SK-N-SH (cell line): ENCODE measurements around the gene PLCL2. TPM values are rescaled to one million over a fixed set of nuclear protein-coding genes. Genes with fewer than 3 reads are reported as not detected.

Experiments
- CTCF ChIA-PET: fragments of 300-600, 350-600 bp; formaldehyde crosslinking; extraction: SDS; loops from one replicate; lab custom pipeline; 2021; lab: Yijun Ruan, JAX
- POLR2A ChIA-PET: fragments of 350-600 bp; sonication (Branson Sonifier 250); formaldehyde crosslinking; extraction: SDS; loops from one replicate; lab custom pipeline; 2020; ENCODE audit warnings: antibody characterized with exemption, inconsistent platforms; lab: Yijun Ruan, JAX
- DNase-seq: peaks from one replicate; pipeline ENCODE4 v3.0.0; 2012
- H2AFZ ChIP-seq: fragments of 200-600 bp; sonication (generic); 2 replicates; pipeline ENCODE4 v1.8.1; 2016; ENCODE audit warnings: antibody characterized with exemption, mild to moderate bottlenecking, low read depth
- H3F3A ChIP-seq: fragments of 200-600 bp; sonication (generic); replicated peaks from 2 replicates; pipeline ENCODE3; 2016; ENCODE audit warnings: antibody characterized with exemption, mild to moderate bottlenecking; ENCODE audit not compliant: insufficient read depth
- H3K27ac ChIP-seq, 2 experiments: fragments of 200-500 bp in 1 of 2; fragments of 200-600 bp in 1 of 2; sonication (Bioruptor generic) in 1 of 2; sonication (generic), shearing (Covaris generic) in 1 of 2; 2 replicates each; pipeline versions ENCODE4 v1.5.1 to v1.6.1; 2014 to 2016; ENCODE audit warnings: low read depth in 2 of 2, inconsistent platforms in 1 of 2, low read length in 1 of 2, mild to moderate bottlenecking in 1 of 2, mixed read lengths in 1 of 2
- H3K27me3 ChIP-seq: fragments of 200-600 bp; sonication (generic), shearing (Covaris generic); 2 replicates; pipeline ENCODE4 v1.6.1; 2016; ENCODE audit warnings: mixed run types; ENCODE audit not compliant: insufficient read depth
- H3K36me3 ChIP-seq, 2 experiments: fragments of 200-500 bp in 1 of 2; fragments of 200-600 bp in 1 of 2; sonication (Bioruptor generic) in 1 of 2; sonication (generic) in 1 of 2; replicated peaks in 1 of 2; 2 replicates each; pipeline versions ENCODE3 to v1.5.1; 2014 to 2016; ENCODE audit warnings: low read length in 1 of 2, mild to moderate bottlenecking in 1 of 2; ENCODE audit not compliant: insufficient read depth in 2 of 2, control insufficient read depth in 1 of 2
- H3K4me1 ChIP-seq, 2 experiments: fragments of 200-500 bp in 1 of 2; fragments of 200-600 bp in 1 of 2; sonication (Bioruptor generic) in 1 of 2; sonication (generic), shearing (Covaris generic) in 1 of 2; 2 replicates each; pipeline versions ENCODE4 v1.5.1 to v1.6.1; 2014 to 2016; ENCODE audit warnings: low read depth in 1 of 2, low read length in 1 of 2, mixed run types in 1 of 2; ENCODE audit not compliant: insufficient read depth in 2 of 2, control insufficient read depth in 1 of 2
- H3K4me2 ChIP-seq: fragments of 200-600 bp; sonication (generic), shearing (Covaris generic); 2 replicates; pipeline ENCODE4 v1.6.1; 2017; ENCODE audit warnings: mixed run types
- H3K4me3 ChIP-seq, 2 experiments: fragments of 200-500 bp in 1 of 2; fragments of 200-600 bp in 1 of 2; sonication (Bioruptor generic) in 1 of 2; sonication (generic), shearing (Covaris generic) in 1 of 2; 2 replicates each; pipeline versions ENCODE4 v1.5.1 to v1.8.1; 2014 to 2016; ENCODE audit warnings: low read depth in 2 of 2, inconsistent platforms in 1 of 2, low read length in 1 of 2, mild to moderate bottlenecking in 1 of 2, mixed read lengths in 1 of 2, moderate library complexity in 1 of 2
- H3K79me2 ChIP-seq: fragments of 200-600 bp; sonication (generic); 2 replicates; pipeline ENCODE4 v1.8.1; 2017; ENCODE audit warnings: mild to moderate bottlenecking; ENCODE audit not compliant: insufficient read depth
- H3K9ac ChIP-seq: fragments of 200-600 bp; sonication (generic); 2 replicates; pipeline ENCODE4 v1.6.1; 2017; ENCODE audit warnings: mixed run types
- H3K9me2 ChIP-seq: fragments of 200-600 bp; sonication (generic); 2 replicates; pipeline ENCODE4 v1.6.1; 2017; ENCODE audit warnings: mixed run types
- H3K9me3 ChIP-seq: fragments of 200-600 bp; sonication (generic); 2 replicates; pipeline ENCODE4 v1.6.1; 2017; ENCODE audit warnings: mixed run types, mild to moderate bottlenecking, moderate library complexity
- H4K20me1 ChIP-seq: fragments of 200-600 bp; sonication (generic); 2 replicates; pipeline ENCODE4 v1.6.1; 2017; ENCODE audit warnings: mild to moderate bottlenecking, mixed run types; ENCODE audit not compliant: insufficient read depth
- EP300 ChIP-seq, 2 experiments: IDR thresholded peaks; 2 replicates each; pipeline versions ENCODE4 v1.4.0 to v1.6.1; 2012; ENCODE audit warnings: borderline replicate concordance in 1 of 2, low read depth in 1 of 2, low read length in 1 of 2
- EZH2phosphoT487 ChIP-seq: fragments of 200-600 bp; sonication (generic); IDR thresholded peaks from 2 replicates; pipeline ENCODE4 v1.6.1; 2017; ENCODE audit warnings: low read depth, mixed run types, mild to moderate bottlenecking, antibody characterized with exemption, moderate library complexity, borderline replicate concordance
- FOXM1 ChIP-seq: IDR thresholded peaks from 2 replicates; pipeline ENCODE4 v1.4.0; 2012; ENCODE audit warnings: low read depth, mild to moderate bottlenecking
- MEF2A ChIP-seq: IDR thresholded peaks from 2 replicates; pipeline ENCODE4 v1.4.0; 2012; ENCODE audit warnings: low read depth, borderline replicate concordance
- MXI1 ChIP-seq: IDR thresholded peaks from 2 replicates; pipeline ENCODE4 v1.6.1; 2012; ENCODE audit warnings: mild to moderate bottlenecking, low read depth, low read length, improper control_type of control experiment
- NFIC ChIP-seq: IDR thresholded peaks from 2 replicates; pipeline ENCODE4 v1.4.0; 2012; ENCODE audit warnings: borderline replicate concordance
- NRF1 ChIP-seq: IDR thresholded peaks from 2 replicates; pipeline ENCODE4 v1.6.1; 2012; ENCODE audit warnings: low read depth, mild to moderate bottlenecking, low read length
- POLR2AphosphoS5 ChIP-seq: IDR thresholded peaks from 2 replicates; pipeline ENCODE4 v1.6.1; 2012; ENCODE audit warnings: low read depth, low read length
- RAD21 ChIP-seq: IDR thresholded peaks from 2 replicates; pipeline ENCODE4 v1.6.1; 2012; ENCODE audit warnings: mild to moderate bottlenecking, low read length
- RXRA ChIP-seq: IDR thresholded peaks from 2 replicates; pipeline ENCODE4 v1.4.0; 2012; ENCODE audit warnings: low read depth, mild to moderate bottlenecking, borderline replicate concordance
- SIN3A ChIP-seq: IDR thresholded peaks from 2 replicates; pipeline ENCODE4 v1.6.1; 2012; ENCODE audit warnings: low read depth, mild to moderate bottlenecking, low read length, moderate library complexity, borderline replicate concordance
- TAF1 ChIP-seq: IDR thresholded peaks from 2 replicates; pipeline ENCODE4 v1.6.1; 2012; ENCODE audit warnings: low read depth, mild to moderate bottlenecking, low read length, moderate library complexity, borderline replicate concordance
- TCF12 ChIP-seq: IDR thresholded peaks from 2 replicates; pipeline ENCODE4 v1.4.0; 2012
- TEAD4 ChIP-seq: IDR thresholded peaks from 2 replicates; pipeline ENCODE4 v1.4.0; 2012; ENCODE audit warnings: mild to moderate bottlenecking, borderline replicate concordance; ENCODE audit not compliant: insufficient read depth
- WGBS: methylation state at CpG from one replicate; pipeline ENCODE4 v1.1.6; 2017; ENCODE audit warnings: low lambda C conversion rate; 5-methylcytosine and 5-hydroxymethylcytosine counted together
- polyA plus RNA-seq, 3 experiments: library from polyadenylated mRNA; depleted of rRNA; stranded (reverse); fragments of >200 nt; gene quantifications; 2 replicates each; pipeline ENCODE4 v1.2.3, GENCODE V29; 2012
- TF ChIP-seq, protein P1 (sequence below): IDR thresholded peaks from 2 replicates; pipeline ENCODE4 v1.6.1; 2012; ENCODE audit warnings: mild to moderate bottlenecking, low read depth, low read length, moderate library complexity
- TF ChIP-seq, protein P2 (sequence below): IDR thresholded peaks from 2 replicates; pipeline ENCODE4 v1.4.0; 2012; ENCODE audit warnings: low read depth, borderline replicate concordance
- TF ChIP-seq, protein P3 (sequence below): fragments of 200-600 bp; sonication (generic); IDR thresholded peaks from 2 replicates; pipeline ENCODE4 v1.6.1; 2017; ENCODE audit warnings: antibody characterized with exemption, mild to moderate bottlenecking, moderate library complexity

PLCL2 gene
- polyA plus RNA-seq, 1 of the 3 experiments (the other 2 are of a cell fraction), result 0.85 TPM

DNA sequence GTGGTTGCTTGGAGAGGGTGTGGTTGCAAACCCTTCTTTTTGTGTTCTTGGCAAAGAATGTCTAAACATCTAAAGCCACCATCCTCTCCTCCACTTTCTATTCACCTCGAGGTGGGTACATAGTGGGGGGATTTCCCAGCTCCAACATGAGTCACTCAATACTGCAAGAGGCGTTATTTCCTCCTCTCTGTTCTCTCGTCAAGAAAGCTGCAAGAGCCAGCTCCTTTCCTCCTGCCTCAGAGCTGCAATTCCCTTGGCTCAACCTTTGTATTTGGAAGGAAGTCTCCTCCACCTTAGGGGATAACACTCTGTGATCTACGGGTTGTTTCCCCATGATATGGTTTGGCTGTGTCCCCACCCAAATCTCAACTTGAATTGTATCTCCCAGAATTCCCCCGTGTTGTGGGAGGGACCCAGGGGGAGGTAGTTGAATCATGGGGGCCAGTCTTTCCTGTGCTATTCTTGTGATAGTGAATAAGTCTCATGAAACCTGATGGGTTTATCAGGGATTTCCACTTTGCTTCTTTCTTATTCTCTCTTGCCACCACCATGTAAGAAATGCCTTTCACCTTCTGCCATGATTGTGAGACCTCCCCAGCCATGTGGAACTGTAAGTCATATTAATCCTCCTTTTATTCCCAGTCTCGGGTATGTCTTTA is 138.4 kb downstream of the PLCL2 start:
- no peaks in the 10 kb centered on the region for H3K9me3 ChIP-seq
- H4K20me1 ChIP-seq, result no peaks in the 10 kb centered on the region
- H3K9ac ChIP-seq, result no peak overlapping the region
- no peak overlapping the region for H3K4me2 ChIP-seq
- H3K9me2 ChIP-seq, result no peaks in the 10 kb centered on the region
- H3K27ac ChIP-seq, result no peak overlapping the region
- ChIA-PET POLR2A (no interaction called here), CTCF (interaction anchor here (1.1 to 1.2 kb wide), 2 partner anchors 9 to 422 kb away, joined by 3 to 6 read pairs; no protein-coding TSS in a partner anchor)
- H3F3A ChIP-seq, result no peaks in the 10 kb centered on the region
- 54% methylated on average over 6 of the region's 6 CpGs for WGBS
- H3K79me2 ChIP-seq, result no peaks in the 10 kb centered on the region
- H3K4me1 ChIP-seq, result no peaks in the 10 kb centered on the region
- H3K4me3 ChIP-seq, result no peak overlapping the region
- H2AFZ ChIP-seq, result no peak overlapping the region
- TF ChIP-seq, protein P1, sequence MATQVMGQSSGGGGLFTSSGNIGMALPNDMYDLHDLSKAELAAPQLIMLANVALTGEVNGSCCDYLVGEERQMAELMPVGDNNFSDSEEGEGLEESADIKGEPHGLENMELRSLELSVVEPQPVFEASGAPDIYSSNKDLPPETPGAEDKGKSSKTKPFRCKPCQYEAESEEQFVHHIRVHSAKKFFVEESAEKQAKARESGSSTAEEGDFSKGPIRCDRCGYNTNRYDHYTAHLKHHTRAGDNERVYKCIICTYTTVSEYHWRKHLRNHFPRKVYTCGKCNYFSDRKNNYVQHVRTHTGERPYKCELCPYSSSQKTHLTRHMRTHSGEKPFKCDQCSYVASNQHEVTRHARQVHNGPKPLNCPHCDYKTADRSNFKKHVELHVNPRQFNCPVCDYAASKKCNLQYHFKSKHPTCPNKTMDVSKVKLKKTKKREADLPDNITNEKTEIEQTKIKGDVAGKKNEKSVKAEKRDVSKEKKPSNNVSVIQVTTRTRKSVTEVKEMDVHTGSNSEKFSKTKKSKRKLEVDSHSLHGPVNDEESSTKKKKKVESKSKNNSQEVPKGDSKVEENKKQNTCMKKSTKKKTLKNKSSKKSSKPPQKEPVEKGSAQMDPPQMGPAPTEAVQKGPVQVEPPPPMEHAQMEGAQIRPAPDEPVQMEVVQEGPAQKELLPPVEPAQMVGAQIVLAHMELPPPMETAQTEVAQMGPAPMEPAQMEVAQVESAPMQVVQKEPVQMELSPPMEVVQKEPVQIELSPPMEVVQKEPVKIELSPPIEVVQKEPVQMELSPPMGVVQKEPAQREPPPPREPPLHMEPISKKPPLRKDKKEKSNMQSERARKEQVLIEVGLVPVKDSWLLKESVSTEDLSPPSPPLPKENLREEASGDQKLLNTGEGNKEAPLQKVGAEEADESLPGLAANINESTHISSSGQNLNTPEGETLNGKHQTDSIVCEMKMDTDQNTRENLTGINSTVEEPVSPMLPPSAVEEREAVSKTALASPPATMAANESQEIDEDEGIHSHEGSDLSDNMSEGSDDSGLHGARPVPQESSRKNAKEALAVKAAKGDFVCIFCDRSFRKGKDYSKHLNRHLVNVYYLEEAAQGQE, result no peak
- TF ChIP-seq RXRA, result no peak
- no peak for TF ChIP-seq MEF2A
- TF ChIP-seq TEAD4, result no peak
- TF ChIP-seq FOXM1, result no peak
- TF ChIP-seq SIN3A, result no peak
- TF ChIP-seq TAF1, result no peak
- TF ChIP-seq TCF12, result no peak
- no peak for TF ChIP-seq EZH2phosphoT487
- TF ChIP-seq, protein P2, sequence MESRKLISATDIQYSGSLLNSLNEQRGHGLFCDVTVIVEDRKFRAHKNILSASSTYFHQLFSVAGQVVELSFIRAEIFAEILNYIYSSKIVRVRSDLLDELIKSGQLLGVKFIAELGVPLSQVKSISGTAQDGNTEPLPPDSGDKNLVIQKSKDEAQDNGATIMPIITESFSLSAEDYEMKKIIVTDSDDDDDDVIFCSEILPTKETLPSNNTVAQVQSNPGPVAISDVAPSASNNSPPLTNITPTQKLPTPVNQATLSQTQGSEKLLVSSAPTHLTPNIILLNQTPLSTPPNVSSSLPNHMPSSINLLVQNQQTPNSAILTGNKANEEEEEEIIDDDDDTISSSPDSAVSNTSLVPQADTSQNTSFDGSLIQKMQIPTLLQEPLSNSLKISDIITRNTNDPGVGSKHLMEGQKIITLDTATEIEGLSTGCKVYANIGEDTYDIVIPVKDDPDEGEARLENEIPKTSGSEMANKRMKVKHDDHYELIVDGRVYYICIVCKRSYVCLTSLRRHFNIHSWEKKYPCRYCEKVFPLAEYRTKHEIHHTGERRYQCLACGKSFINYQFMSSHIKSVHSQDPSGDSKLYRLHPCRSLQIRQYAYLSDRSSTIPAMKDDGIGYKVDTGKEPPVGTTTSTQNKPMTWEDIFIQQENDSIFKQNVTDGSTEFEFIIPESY, result no peak
- TF ChIP-seq, all 33 proteins: peak for 0
- Histone ChIP-seq H3K27me3 (no peaks in the 10 kb centered on the region), H3K36me3 (no peaks in the 10 kb centered on the region)
- no peak for DNase-seq

DNA sequence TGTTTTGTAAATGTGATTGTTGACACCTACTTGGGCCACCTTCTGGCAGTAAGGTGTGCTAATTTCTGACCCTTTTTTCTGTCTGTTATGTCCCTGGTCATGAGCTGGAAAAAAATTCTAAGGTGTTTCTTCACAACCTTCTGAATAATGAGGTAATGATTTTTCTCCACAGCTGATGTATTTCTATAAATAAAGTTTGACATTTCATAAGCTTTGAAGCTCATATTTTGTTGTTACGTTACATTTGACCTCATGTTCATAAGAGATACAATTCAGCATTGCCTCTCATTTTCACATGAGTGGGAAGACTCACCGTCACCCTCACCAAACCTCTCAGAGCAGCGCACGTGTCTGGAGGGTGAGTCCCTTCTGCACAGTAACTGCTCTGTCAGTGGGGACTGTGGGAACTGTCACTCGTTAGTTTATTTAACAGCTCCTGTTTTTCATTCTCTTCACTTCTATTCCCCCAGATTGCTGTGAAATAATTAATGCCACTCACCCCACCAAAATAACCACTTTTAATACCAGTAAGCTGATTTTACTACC is 140.9 kb downstream of the PLCL2 start:
- H3K9me2 ChIP-seq, result no peaks in the 10 kb centered on the region
- ChIA-PET CTCF (interaction anchor here (2.6 kb wide), 1 partner anchor 424 kb away, joined by 11 read pairs; no protein-coding TSS in a partner anchor), POLR2A (no interaction called here)
- DNase-seq, result no peak
- H3K36me3 ChIP-seq, result no peaks in the 10 kb centered on the region
- H3K4me1 ChIP-seq, result no peaks in the 10 kb centered on the region
- H3F3A ChIP-seq, result no peaks in the 10 kb centered on the region
- no peaks in the 10 kb centered on the region for H3K79me2 ChIP-seq
- H3K4me2 ChIP-seq, result no peak overlapping the region
- no peak overlapping the region for H3K9ac ChIP-seq
- H3K27me3 ChIP-seq, result no peaks in the 10 kb centered on the region
- H3K4me3 ChIP-seq, result no peak overlapping the region
- no peaks in the 10 kb centered on the region for H3K9me3 ChIP-seq
- H3K27ac ChIP-seq, result no peak overlapping the region
- H4K20me1 ChIP-seq, result no peaks in the 10 kb centered on the region
- WGBS, result 92% methylated on average over 5 of the region's 5 CpGs
- no peak overlapping the region for H2AFZ ChIP-seq
- no peak for TF ChIP-seq NFIC
- TF ChIP-seq POLR2AphosphoS5, result no peak
- TF ChIP-seq RAD21, result no peak
- TF ChIP-seq EP300 (IDR thresholded peaks at IDR 0.05; ENCODE audit: borderline replicate concordance in 1 of 2, low read depth in 1 of 2, low read length in 1 of 2), result no peak
- TF ChIP-seq MXI1, result no peak
- TF ChIP-seq, protein P2, result no peak
- TF ChIP-seq NRF1, result no peak
- TF ChIP-seq, protein P3, sequence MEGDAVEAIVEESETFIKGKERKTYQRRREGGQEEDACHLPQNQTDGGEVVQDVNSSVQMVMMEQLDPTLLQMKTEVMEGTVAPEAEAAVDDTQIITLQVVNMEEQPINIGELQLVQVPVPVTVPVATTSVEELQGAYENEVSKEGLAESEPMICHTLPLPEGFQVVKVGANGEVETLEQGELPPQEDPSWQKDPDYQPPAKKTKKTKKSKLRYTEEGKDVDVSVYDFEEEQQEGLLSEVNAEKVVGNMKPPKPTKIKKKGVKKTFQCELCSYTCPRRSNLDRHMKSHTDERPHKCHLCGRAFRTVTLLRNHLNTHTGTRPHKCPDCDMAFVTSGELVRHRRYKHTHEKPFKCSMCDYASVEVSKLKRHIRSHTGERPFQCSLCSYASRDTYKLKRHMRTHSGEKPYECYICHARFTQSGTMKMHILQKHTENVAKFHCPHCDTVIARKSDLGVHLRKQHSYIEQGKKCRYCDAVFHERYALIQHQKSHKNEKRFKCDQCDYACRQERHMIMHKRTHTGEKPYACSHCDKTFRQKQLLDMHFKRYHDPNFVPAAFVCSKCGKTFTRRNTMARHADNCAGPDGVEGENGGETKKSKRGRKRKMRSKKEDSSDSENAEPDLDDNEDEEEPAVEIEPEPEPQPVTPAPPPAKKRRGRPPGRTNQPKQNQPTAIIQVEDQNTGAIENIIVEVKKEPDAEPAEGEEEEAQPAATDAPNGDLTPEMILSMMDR, result no peak
- TF ChIP-seq TEAD4, result no peak
